Measurements from ENCODE around the gene CCL1. TPM values are rescaled to one million over a fixed set of nuclear protein-coding genes. Genes with fewer than 3 reads are reported as not detected.

Gene CCL1
- total RNA-seq, 2 donors from 2014 or later = not detected

DNA sequence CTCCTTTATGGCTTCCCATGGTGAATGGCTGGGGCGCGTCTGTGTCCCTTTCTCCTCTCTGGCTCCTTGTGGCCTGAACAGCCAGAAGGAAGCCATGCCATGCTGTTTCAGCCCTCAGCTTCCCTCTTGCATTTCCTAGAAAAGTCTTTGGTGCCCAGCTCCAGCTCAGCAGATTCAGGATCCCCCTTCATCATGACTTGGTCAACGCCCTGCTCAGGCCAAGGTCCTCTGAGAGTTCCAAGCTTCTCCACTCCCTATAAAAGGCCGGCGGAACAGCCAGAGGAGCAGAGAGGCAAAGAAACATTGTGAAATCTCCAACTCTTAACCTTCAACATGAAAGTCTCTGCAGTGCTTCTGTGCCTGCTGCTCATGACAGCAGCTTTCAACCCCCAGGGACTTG, 6.8 kb downstream of the CCL1 start, which contains the start of gene CCL13:
CCL13 (plus strand) TSS at position 287 of the 400 bp plus-strand sequence; CDS start at position 334, 47 bp downstream.
- no peak within 1 kb of the TSS for H3K27ac ChIP-seq
- no peaks in the 10 kb centered on the region for H3K27me3 ChIP-seq (replicated peaks; ENCODE audit: insufficient read depth)
- TF ChIP-seq POLR2A (IDR thresholded peaks at IDR 0.05) (no peak), POLR2AphosphoS5 (IDR thresholded peaks at IDR 0.05) (no peak)
- TF ChIP-seq, protein P1, sequence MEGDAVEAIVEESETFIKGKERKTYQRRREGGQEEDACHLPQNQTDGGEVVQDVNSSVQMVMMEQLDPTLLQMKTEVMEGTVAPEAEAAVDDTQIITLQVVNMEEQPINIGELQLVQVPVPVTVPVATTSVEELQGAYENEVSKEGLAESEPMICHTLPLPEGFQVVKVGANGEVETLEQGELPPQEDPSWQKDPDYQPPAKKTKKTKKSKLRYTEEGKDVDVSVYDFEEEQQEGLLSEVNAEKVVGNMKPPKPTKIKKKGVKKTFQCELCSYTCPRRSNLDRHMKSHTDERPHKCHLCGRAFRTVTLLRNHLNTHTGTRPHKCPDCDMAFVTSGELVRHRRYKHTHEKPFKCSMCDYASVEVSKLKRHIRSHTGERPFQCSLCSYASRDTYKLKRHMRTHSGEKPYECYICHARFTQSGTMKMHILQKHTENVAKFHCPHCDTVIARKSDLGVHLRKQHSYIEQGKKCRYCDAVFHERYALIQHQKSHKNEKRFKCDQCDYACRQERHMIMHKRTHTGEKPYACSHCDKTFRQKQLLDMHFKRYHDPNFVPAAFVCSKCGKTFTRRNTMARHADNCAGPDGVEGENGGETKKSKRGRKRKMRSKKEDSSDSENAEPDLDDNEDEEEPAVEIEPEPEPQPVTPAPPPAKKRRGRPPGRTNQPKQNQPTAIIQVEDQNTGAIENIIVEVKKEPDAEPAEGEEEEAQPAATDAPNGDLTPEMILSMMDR (IDR thresholded peaks at IDR 0.05) = no peak
- no peaks in the 10 kb centered on the region for H3K9me3 ChIP-seq
- no peaks in the 10 kb centered on the region for H3K36me3 ChIP-seq
- no peaks in the 10 kb centered on the region for H3K4me1 ChIP-seq (replicated peaks)
- 92% methylated on average over 5 of the region's 5 CpGs for WGBS
- intact Hi-C loops (cut with DNase I) = loop anchor here (10.0 kb wide), 1 partner anchor 101 kb away; the partner anchor contains the start of gene CCL2
- no peak within 1 kb of the TSS for H3K4me3 ChIP-seq
- no peak for DNase-seq (ENCODE audit: low spot score)

DNA sequence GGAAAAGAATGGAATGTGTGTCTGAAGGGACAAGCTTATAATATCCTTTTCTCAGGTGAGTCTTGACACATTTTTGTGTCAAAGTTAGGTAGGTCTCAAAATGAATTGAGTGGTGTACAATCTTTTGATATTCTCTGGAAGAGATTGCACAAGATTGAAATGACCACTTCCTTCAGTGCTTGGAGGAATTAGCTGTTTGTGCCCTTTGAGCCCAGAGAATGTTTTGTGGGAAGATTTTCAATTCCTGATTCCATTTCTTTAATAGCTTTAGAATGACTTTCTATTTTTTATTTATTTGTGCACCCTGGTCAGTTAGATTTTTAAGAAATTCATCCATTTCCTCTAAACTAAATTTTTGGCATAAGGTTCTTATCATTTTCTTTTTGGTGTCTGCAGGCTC, 8.4 kb downstream of the CCL1 start:
- no peak for DNase-seq (ENCODE audit: low spot score)
- intact Hi-C loops (cut with DNase I) = loop anchor here (10.0 kb wide), 1 partner anchor 100 kb away; the partner anchor contains the start of gene CCL2
- TF ChIP-seq, protein P1 (IDR thresholded peaks at IDR 0.05) = no peak
- TF ChIP-seq POLR2AphosphoS5 (IDR thresholded peaks at IDR 0.05) (no peak), POLR2A (IDR thresholded peaks at IDR 0.05) (no peak)

DNA sequence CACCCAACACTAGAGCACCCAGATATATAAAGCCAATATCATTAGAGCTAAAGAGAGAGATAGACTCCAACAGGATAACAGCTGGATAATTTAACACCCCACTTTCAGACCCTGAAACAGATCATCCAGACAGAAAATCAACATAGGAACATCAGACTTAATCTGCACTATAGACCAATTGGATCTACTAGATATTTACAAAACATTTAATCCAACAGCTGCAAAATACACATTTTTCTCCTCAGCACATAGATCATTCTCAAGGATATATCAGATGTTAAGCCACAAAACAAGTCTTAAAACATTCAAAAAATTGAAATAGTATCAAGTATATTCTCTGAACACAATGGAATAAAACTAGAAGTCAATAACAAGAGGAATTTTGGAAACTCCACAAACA, 10.8 kb downstream of the CCL1 start:
- DNase-seq (ENCODE audit: low spot score) = no peak
- Histone ChIP-seq H3K27ac (no peak overlapping the region), H3K27me3 (replicated peaks; ENCODE audit: insufficient read depth) (no peaks in the 10 kb centered on the region), H3K36me3 (no peaks in the 10 kb centered on the region), H3K4me3 (no peak overlapping the region), H3K9me3 (no peaks in the 10 kb centered on the region), H3K4me1 (replicated peaks) (no peaks in the 10 kb centered on the region)
- intact Hi-C loops (cut with DNase I) = loop anchor here (10.0 kb wide), 1 partner anchor 97 kb away; the partner anchor contains the start of gene CCL2
- no peak for TF ChIP-seq POLR2A (IDR thresholded peaks at IDR 0.05)
- TF ChIP-seq, protein P1 (IDR thresholded peaks at IDR 0.05) = no peak
- no peak for TF ChIP-seq POLR2AphosphoS5 (IDR thresholded peaks at IDR 0.05)

More for the DNA sequence above, 8.4 kb downstream of the CCL1 start:
- no peak overlapping the region for H3K4me3 ChIP-seq
- no peaks in the 10 kb centered on the region for H3K27me3 ChIP-seq (replicated peaks; ENCODE audit: insufficient read depth)
- no peaks in the 10 kb centered on the region for H3K4me1 ChIP-seq (replicated peaks)
- H3K36me3 ChIP-seq = no peaks in the 10 kb centered on the region
- no peak overlapping the region for H3K27ac ChIP-seq
- H3K9me3 ChIP-seq = no peaks in the 10 kb centered on the region

DNA sequence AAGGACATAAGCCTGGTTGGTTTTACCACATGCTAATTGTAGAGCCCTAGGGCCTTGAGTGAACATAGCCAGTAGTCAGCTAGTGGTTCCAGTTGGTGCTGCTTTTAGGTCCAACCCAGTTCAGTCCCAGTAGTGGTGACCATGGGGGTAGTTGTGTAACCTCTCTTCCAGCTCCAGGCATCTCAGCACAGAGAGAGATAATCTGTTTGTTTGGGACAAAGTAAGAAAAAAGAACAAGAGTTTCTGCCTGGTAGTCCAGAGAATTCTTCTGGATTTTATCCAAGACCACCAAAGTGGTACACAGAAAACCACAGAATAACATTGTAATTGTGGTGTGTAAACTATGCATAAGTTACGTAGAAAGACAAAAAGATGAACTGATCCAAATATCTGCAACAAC, 11.9 kb downstream of the CCL1 start:
- H3K9me3 ChIP-seq = no peaks in the 10 kb centered on the region
- H3K27ac ChIP-seq = no peak overlapping the region
- H3K4me3 ChIP-seq = no peak overlapping the region
- intact Hi-C loops (cut with DNase I) = loop anchor here (10.0 kb wide), 1 partner anchor 96 kb away; the partner anchor contains the start of gene CCL2
- H3K4me1 ChIP-seq (replicated peaks) = no peaks in the 10 kb centered on the region
- WGBS = 72% methylated on average over 1 of the region's 1 CpG
- TF ChIP-seq, protein P1 (IDR thresholded peaks at IDR 0.05) = no peak
- no peak for TF ChIP-seq POLR2AphosphoS5 (IDR thresholded peaks at IDR 0.05)
- DNase-seq (ENCODE audit: low spot score) = no peak
- H3K36me3 ChIP-seq = no peaks in the 10 kb centered on the region
- no peaks in the 10 kb centered on the region for H3K27me3 ChIP-seq (replicated peaks; ENCODE audit: insufficient read depth)

DNA sequence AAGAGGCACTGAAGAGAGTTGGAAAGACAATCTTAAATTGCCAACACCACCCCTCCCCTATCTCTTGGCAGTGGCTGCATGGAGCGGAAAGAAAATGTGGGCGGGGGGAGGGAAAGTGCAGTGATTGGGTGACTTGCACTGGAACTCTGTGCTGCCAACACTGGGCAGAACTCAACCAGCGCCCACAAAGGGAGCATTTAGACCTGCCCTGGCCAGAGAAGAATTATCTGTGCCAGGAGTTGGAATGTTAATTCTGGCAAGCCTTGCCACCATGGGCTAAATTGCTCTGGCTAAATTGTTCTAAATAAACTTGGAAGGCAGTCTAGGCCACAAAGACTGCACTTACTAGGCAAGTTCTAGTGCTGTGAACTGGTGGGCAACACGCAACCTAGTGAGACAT, 13.3 kb downstream of the CCL1 start:
- intact Hi-C loops (cut with DNase I) = loop anchor here (10.0 kb wide), 1 partner anchor 95 kb away; the partner anchor contains the start of gene CCL2

More for the DNA sequence above, 13.3 kb downstream of the CCL1 start:
- H3K4me3 ChIP-seq = no peak overlapping the region
- H3K27me3 ChIP-seq (replicated peaks; ENCODE audit: insufficient read depth) = no peaks in the 10 kb centered on the region
- H3K4me1 ChIP-seq (replicated peaks) = no peaks in the 10 kb centered on the region
- no peak for DNase-seq (ENCODE audit: low spot score)
- no peaks in the 10 kb centered on the region for H3K36me3 ChIP-seq
- H3K9me3 ChIP-seq = no peaks in the 10 kb centered on the region
- TF ChIP-seq POLR2A (IDR thresholded peaks at IDR 0.05) (no peak), POLR2AphosphoS5 (IDR thresholded peaks at IDR 0.05) (no peak)
- TF ChIP-seq, protein P1 (IDR thresholded peaks at IDR 0.05) = no peak
- no peak overlapping the region for H3K27ac ChIP-seq
- 58% methylated on average over 4 of the region's 4 CpGs for WGBS

Data from prostate gland (tissue), 2 donors.